Measurements from ENCODE around the gene FAM114A1. TPM values are rescaled to one million over a fixed set of nuclear protein-coding genes. Genes with fewer than 3 reads are reported as not detected.

FAM114A1 gene
- total RNA-seq = 127 and 140 TPM in 2 replicates
- 110 and 113 TPM in 2 replicates for polyA plus RNA-seq

- no peaks in the 10 kb centered on the region for H4K20me1 ChIP-seq (ENCODE audit: insufficient read depth, poor library complexity, severe bottlenecking)
- no peaks in the 10 kb centered on the region for H3K27me3 ChIP-seq
- H3K9me2 ChIP-seq (replicated peaks; ENCODE audit: insufficient read depth) = no peaks in the 10 kb centered on the region
These were observed at the start of gene FAM114A1 for GRCh38 chr4:38867478-38868058. Gene FAM114A1 (plus strand): TSS chr4:38867806. CDS start chr4:38878079, 10,273 bp downstream.

GRCh38 chr4:38818441-38818976 lies 49.1 kb upstream of the FAM114A1 start:
- no peaks in the 10 kb centered on the region for H3K4me1 ChIP-seq (ENCODE audit: insufficient read depth)
- no peaks in the 10 kb centered on the region for H3K27me3 ChIP-seq
- no peak overlapping the region for H3K4me2 ChIP-seq
- no peak overlapping the region for H2AFZ ChIP-seq
- H4K20me1 ChIP-seq (ENCODE audit: insufficient read depth, poor library complexity, severe bottlenecking) = no peaks in the 10 kb centered on the region
- no peaks in the 10 kb centered on the region for H3K9me3 ChIP-seq (ENCODE audit: low read depth)
- H3K9me2 ChIP-seq (replicated peaks; ENCODE audit: insufficient read depth) = no peaks in the 10 kb centered on the region
- no peak for TF ChIP-seq EZH2phosphoT487 (IDR thresholded peaks at IDR 0.05; ENCODE audit: low read depth, severe bottlenecking, unreplicated experiment)
- no peak for TF ChIP-seq CTCF (IDR thresholded peaks at IDR 0.05; ENCODE audit: poor library complexity)
- TF ChIP-seq EZH2 (IDR thresholded peaks at IDR 0.05; ENCODE audit: borderline replicate concordance) = no peak
- WGBS (ENCODE audit: low lambda C conversion rate, missing lambda C conversion rate) = 78% methylated on average over 5 of the region's 5 CpGs
- H3K4me3 ChIP-seq = no peak overlapping the region
- DNase-seq (ENCODE audit: low spot score) = peak; percentile 9
- H3K79me2 ChIP-seq = no peaks in the 10 kb centered on the region
- H3K36me3 ChIP-seq (replicated peaks; ENCODE audit: insufficient read depth, low read depth) = no peaks in the 10 kb centered on the region
- H3K27ac ChIP-seq = no peak overlapping the region

More at GRCh38 chr4:38867478-38868058, at the start of gene FAM114A1:
- H3K36me3 ChIP-seq (replicated peaks; ENCODE audit: insufficient read depth, low read depth) = no peaks in the 10 kb centered on the region
- TF ChIP-seq CTCF (IDR thresholded peaks at IDR 0.05; ENCODE audit: poor library complexity) = no peak
- TF ChIP-seq EZH2 (IDR thresholded peaks at IDR 0.05; ENCODE audit: borderline replicate concordance) = no peak
- peaks cover 15% of the 10 kb centered on the region for H3K4me1 ChIP-seq (ENCODE audit: insufficient read depth)
- H3K27ac ChIP-seq = peak within 1 kb of the TSS; percentile 89
- H3K79me2 ChIP-seq = peaks cover 31% of the 10 kb centered on the region
- peak; percentile 94 for DNase-seq (ENCODE audit: low spot score)
- peak within 1 kb of the TSS; percentile 92 for H3K4me3 ChIP-seq
- peak within 1 kb of the TSS; percentile 95 for H2AFZ ChIP-seq
- 3% methylated on average over 12 of the region's 66 CpGs for WGBS (ENCODE audit: low lambda C conversion rate, missing lambda C conversion rate)
- no peaks in the 10 kb centered on the region for H3K9me3 ChIP-seq (ENCODE audit: low read depth)
- H3K4me2 ChIP-seq = peak within 1 kb of the TSS; percentile 95

GRCh38 chr4:38819569-38819968 lies 48.0 kb upstream of the FAM114A1 start:
- no peak for DNase-seq (ENCODE audit: low spot score)
- Histone ChIP-seq H3K27ac (no peak overlapping the region), H3K9me3 (ENCODE audit: low read depth) (no peaks in the 10 kb centered on the region), H2AFZ (no peak overlapping the region), H3K79me2 (no peaks in the 10 kb centered on the region), H3K4me3 (no peak overlapping the region), H3K4me2 (no peak overlapping the region), H4K20me1 (ENCODE audit: insufficient read depth, poor library complexity, severe bottlenecking) (no peaks in the 10 kb centered on the region), H3K36me3 (replicated peaks; ENCODE audit: insufficient read depth, low read depth) (no peaks in the 10 kb centered on the region), H3K9me2 (replicated peaks; ENCODE audit: insufficient read depth) (no peaks in the 10 kb centered on the region), H3K27me3 (no peaks in the 10 kb centered on the region), H3K4me1 (ENCODE audit: insufficient read depth) (no peaks in the 10 kb centered on the region)
- TF ChIP-seq CTCF (IDR thresholded peaks at IDR 0.05; ENCODE audit: poor library complexity) (no peak), EZH2 (IDR thresholded peaks at IDR 0.05; ENCODE audit: borderline replicate concordance) (no peak), EZH2phosphoT487 (IDR thresholded peaks at IDR 0.05; ENCODE audit: low read depth, severe bottlenecking, unreplicated experiment) (no peak)
- 66% methylated on average over 3 of the region's 3 CpGs for WGBS (ENCODE audit: low lambda C conversion rate, missing lambda C conversion rate)
